Inflammatory macrophage treated with lipopolysaccharide for 1 hour (primary cell): ENCODE data around the gene ADAP1.

Experiments
- DNase-seq, 2 donors: peaks; one replicate each; pipeline ENCODE4 v3.0.0-alpha.2; 2020 to 2022

Gene ADAP1

GRCh38 chr7:853366-854117 is 100.9 kb downstream of the ADAP1 start:
- no peak for DNase-seq

- DNase-seq = no peak
These were observed 103.3 kb downstream of the ADAP1 start for GRCh38 chr7:851204-851603.

- no peak for DNase-seq
These were observed 104.7 kb downstream of the ADAP1 start for GRCh38 chr7:849781-850180.

- DNase-seq = no peak
These were observed 105.3 kb downstream of the ADAP1 start for GRCh38 chr7:849145-849544.
